Ureter (tissue), 1 donor: ENCODE results near the gene PDZD7. TPM values are rescaled to one million over a fixed set of nuclear protein-coding genes. Genes with fewer than 3 reads are reported as not detected.

ENCODE experiments used
- DNase-seq: peaks from one replicate; pipeline ENCODE4 v3.0.0-alpha.2; 2020; ENCODE audit warnings: low spot score
- total RNA-seq: library from RNA; stranded (reverse); gene quantifications from one replicate; pipeline ENCODE4 v1.2.4, GENCODE V29; 2023
- donor health status: DM: yes; HTN: yes; CAD: no.

PDZD7 gene
- total RNA-seq, 1 donor from 2014 or later: 0.18 TPM

DNA sequence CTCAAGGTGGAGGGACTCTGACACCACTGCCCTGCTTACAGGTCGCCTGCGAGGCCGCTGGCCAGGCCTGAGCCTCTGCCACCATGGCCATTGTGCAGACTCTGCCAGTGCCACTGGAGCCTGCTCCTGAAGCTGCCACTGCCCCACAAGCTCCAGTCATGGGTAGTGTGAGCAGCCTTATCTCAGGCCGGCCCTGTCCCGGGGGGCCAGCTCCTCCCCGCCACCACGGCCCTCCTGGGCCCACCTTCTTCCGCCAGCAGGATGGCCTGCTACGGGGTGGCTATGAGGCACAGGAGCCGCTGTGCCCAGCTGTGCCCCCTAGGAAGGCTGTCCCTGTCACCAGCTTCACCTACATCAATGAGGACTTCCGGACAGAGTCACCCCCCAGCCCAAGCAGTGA lies 28.5 kb downstream of the PDZD7 start:
- DNase-seq: no peak

DNA sequence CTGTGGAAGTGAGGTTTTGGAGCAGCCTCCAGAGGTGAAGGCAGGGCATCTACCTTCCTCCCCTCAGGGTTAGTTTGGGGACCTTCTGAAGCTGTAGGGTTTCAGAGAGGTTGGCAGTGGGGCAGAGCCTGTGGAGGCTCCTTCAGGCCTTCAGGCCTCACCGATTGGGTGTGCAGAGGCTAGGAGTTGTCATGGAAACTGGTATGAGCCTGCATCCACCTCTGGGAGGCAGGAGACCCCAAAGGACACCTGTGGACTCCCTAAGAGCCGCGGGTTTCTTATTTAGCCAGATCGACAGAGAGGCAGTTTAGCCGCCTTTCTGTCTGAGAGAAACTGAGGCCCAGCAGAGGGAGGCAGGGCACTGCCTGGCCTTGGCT lies 29.3 kb downstream of the PDZD7 start:
- no peak for DNase-seq

- DNase-seq: peak; percentile 91
These were observed 29.8 kb downstream of the PDZD7 start for GRCh38 chr10:101000915-101001658.

DNA sequence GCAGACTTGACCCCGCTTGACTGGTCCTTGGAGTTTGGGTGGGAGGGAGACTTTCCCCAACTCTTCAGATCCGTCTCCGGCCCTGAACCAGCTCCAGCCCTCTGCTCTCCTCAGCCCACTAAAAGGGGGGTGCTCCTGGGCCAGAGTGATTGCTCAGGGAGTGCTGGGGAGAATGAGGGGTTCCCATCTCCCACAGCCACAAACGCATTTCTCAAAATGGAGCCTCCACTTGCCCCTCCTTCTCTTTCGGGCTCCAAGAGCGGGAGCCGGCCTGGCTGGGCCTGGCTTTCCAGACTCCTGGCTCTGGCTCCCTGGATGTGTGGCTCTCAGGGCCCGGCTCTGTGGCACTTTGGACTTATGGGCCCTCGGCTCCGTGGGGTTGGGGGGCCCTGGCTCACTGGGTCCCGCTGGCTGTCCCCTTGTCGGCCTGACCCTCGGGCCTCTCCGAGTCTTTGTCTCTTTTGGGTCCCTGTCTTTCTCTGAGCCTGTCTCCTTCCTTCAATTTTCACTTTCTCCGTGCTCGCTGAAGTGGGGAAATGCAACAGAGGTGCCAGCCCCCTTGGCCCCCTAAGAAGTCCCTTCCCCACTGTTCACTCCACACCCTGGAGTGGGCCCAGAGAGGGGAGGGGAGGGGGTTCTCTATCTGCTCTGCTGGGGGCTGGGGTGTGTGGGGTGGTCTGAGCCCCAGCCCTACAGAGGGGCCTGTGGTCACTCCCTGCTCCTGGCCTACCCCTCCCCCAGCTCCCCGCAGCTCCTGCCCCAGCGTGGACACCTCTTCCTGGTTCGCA lies 30.6 kb downstream of the PDZD7 start:
- no peak for DNase-seq

DNA sequence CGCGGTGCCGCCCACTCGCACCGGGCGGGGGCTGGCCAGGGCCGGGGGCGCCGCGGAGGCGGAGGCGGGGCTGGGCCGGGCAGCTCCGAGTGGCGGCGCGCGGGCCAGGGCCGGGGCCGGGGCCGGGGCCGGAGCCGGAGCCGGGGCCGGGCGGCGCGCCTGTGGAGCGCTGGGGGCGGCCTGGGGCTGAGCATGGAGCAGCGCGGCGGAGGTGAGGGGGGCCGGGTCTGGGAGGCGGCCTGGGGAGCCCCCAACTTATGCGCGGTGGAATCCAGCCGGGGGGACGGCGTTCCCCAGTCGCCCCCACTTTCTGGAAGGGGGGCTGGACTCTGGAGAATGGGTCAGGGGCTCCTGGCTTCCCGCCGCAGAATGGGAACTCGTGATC lies 31.2 kb downstream of the PDZD7 start, which contains the start of gene LZTS2:
Gene LZTS2 (plus strand): TSS at position 67 of the 385 bp plus-strand sequence. CDS start 2,731 bp downstream, outside the sequence.
- no peak for DNase-seq

GRCh38 chr10:100998991-100999741 lies 31.8 kb downstream of the PDZD7 start:
- DNase-seq: peak; percentile 85

- peak; percentile 91 for DNase-seq
These were observed 32.5 kb downstream of the PDZD7 start for GRCh38 chr10:100998183-100998990.

DNA sequence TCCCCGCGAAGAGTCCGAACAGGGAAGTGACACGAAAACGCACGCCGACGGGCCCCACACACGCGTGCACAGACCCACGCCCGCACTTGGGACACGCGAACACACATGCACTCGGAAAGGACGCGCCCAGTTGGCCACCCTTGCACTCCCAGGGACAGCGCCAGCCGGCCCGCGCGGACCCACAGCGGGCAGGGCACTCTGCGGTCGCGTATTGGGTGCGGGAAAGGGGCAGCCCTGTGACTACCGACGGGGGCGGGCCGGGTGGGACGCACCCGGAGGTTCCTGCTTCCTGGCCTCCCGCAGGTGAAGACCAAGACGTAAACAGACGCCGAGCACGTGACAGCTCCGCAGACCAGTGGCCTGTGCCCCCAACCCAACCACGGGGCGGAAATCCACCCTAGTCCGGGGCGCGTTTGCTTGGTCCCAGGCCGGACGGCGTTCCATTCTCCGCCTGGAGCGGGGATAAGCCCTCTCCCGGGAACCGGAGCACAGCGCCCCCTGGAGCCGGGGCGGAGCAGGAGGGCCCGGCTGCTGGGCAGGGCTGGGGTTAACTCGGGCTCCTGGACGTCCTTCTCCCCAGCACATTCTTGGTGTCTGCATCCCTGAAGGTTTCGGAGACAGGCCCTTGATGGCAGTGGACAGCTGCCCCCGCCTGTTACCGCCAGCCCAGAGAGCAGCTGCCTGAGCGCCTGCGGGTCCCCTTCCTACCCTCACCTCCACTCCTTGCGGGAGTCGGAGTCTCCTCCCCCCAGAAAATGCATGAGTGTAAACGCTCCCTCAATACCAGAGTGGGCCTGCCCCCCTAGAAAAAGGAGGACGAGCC lies 33.4 kb downstream of the PDZD7 start:
- DNase-seq: peak; percentile 84

DNA sequence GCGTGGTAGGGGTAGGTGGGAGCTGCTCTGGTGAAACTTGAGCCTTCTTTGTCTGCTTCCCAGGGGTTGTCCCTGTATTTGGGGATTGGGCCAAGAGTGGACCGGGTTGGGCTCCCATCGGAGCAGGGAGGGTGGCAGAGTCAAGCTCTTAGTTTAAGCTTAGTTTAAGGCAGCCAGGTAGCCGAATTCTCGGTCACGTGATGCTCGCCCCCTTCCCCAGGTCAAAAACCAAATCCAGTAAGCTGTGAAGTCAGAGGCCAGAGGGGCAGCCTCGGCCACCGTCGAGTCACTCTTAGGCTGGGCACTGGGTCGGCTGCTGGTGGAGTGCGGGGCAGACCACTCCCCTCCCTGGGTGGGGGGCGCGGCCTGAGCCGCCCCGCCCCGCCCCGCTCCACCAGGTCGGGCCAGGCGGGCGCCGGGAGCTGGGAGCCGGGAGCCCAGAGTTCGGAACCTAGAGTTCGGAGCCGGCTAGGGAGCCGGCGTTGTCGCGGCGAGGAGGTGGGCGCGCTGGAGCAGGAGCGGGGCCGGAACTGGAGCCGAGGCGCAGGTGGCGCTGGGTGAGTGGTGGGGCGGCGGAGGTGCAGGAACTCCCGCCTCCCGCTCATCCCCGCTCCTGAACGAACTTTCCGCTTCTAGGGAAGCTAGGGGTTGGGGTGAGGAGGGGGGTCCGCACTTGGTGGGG lies 34.1 kb downstream of the PDZD7 start:
- DNase-seq: no peak

GRCh38 chr10:100995181-100995580 lies 35.7 kb downstream of the PDZD7 start:
- DNase-seq: no peak

DNA sequence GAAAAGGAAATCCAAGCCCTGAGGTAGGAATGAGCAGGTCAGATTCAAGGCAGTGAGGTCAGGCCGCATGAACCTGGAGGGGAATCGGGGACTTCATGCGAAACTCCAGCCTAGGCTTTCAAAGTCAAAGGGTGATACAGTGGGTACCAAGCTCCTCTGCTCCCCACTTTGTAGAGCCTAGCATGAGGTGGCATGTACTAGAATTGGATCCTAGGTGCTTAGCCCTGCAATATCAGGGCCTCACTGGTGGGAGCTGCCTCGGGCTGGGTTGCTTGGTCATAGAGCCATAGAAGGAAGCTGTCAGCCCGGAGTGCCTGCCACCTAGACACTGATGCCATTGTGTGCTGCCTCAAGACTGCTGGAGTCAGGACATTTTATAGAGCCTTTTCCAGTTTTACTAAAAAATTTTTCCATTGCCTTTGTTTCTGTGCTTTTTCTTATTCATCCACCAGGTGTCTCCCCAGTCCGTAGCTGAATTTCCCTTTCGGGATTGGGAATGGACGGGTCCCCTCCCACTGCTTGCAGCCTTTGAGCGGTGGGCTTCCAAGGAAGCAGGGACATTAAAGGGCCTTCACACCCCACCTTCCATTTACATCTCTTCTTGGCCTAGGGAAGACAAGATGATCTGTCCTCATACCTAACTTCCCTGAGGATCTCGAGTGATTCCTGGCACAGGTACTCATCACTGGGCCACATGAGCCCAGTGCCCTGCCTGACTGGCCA lies 36.8 kb downstream of the PDZD7 start:
- no peak for DNase-seq

DNA sequence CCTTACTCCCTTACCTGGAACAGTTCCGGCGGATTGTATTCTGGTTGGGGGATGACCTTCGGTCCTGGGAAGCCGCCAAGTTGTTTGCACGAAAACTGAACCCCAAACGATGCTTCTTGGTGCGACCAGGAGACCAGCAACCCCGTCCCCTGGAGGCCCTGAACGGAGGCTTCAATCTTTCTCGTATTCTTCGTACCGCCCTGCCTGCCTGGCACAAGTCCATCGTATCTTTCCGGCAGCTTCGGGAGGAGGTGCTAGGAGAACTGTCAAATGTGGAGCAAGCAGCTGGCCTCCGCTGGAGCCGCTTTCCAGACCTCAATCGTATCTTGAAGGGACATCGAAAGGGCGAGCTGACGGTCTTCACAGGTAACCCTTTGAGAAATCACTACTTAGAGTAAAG lies 41.8 kb downstream of the PDZD7 start:
- DNase-seq: no peak

DNA sequence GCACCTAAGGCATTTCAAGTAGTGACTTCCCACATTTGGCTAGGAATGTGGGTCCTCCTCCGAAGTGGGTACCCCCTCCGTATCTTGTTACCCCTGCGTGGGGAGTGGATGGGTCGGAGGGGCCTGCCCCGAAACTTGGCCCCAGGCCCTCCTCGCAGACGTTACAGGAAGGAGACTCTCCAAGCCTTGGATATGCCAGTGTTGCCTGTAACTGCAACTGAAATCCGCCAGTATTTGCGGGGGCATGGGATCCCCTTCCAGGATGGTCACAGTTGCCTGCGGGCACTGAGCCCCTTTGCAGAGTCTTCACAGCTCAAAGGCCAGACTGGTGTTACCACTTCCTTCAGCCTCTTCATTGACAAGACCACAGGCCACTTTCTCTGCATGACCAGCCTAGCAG lies 42.8 kb downstream of the PDZD7 start:
- no peak for DNase-seq

DNA sequence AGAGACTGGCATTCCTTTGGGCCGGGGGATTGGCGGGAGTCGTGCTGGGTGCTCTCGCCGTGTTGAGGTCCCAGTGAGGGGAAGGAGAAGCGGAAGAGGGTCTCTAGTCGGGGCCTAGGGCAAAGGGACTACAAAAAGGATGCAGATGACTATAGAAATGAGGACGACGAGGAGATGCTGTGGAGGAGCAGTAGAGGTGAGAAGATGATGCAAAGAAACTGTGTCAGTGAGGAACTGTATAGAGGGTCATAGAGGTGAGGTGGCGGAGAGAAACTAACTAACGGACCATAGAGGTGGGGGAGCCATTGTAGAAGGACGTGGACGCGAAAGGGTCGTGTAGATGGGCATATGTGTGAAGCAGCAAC lies 43.3 kb downstream of the PDZD7 start:
- DNase-seq: no peak

- DNase-seq: peak; percentile 87
These were observed 43.8 kb downstream of the PDZD7 start, which contains the start of the genes MRPL43 and TWNK for GRCh38 chr10:100986952-100987684. Gene MRPL43 (minus strand): TSS chr10:100987497. CDS start chr10:100987443, 54 bp downstream. Gene TWNK (plus strand): TSS chr10:100987543. CDS start chr10:100988211, 668 bp downstream.

- DNase-seq: no peak
These were observed 44.3 kb downstream of the PDZD7 start for GRCh38 chr10:100986623-100986951.

DNA sequence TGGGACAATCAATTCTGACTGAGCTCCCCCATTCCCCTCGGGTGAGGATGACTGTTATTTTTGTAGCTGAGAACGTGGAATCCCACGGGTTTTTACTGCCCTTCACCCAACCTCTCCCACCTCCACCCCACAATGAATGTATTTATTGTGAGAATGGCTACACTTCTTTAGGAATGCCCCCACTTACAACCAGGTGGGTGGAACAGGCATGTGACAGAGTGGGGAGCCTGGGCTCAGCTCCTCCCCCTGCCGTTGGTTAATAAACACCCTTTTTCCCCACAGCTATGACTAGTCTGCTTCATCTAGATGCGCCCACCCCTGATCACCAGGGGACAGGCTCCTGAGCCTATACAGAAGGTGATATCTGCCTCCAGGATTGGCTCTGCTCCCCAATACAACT lies 45.6 kb downstream of the PDZD7 start:
- DNase-seq: no peak

- DNase-seq: no peak
These were observed 46.2 kb downstream of the PDZD7 start for GRCh38 chr10:100984672-100985177.
